ENCODE results near the gene KCNIP1.

- TF ChIP-seq CTCF (conservative IDR thresholded peaks at IDR 0.05; ENCODE audit: low read length) (no peak), EZH2phosphoT487 (IDR thresholded peaks at IDR 0.05; ENCODE audit: borderline replicate concordance) (no peak)
Observed at GRCh38 chr5:170606941-170607340, 103.1 kb downstream of the KCNIP1 start.

Measured in Loucy (cell line).